Measurements from ENCODE around the gene KLK1.
"Not testable (repeated sequence)": the region's sequence is repeated elsewhere in the genome, so short reads cannot be mapped to it uniquely, and the experiment has no call there.

Gene KLK1

GRCh38 chr19:50772476-50772875 lies 51.1 kb downstream of the KLK1 start:
- DNase-seq (ENCODE audit: low spot score): peak; percentile 75
- no peak for TF ChIP-seq CTCF (IDR thresholded peaks at IDR 0.05; ENCODE audit: extremely low read depth, insufficient read depth, missing control alignments)
- in situ Hi-C loops (cut with MboI; ENCODE audit: low pct_unique_long_range_greater_than_20kb, low sequenced_read_pairs, unreplicated experiment): no loop called here

- no peak for TF ChIP-seq CTCF (IDR thresholded peaks at IDR 0.05; ENCODE audit: extremely low read depth, insufficient read depth, missing control alignments)
- in situ Hi-C loops (cut with MboI; ENCODE audit: low pct_unique_long_range_greater_than_20kb, low sequenced_read_pairs, unreplicated experiment): no loop called here
- no peak for DNase-seq (ENCODE audit: low spot score)
Measured at GRCh38 chr19:50770888-50771287, 52.7 kb downstream of the KLK1 start.

- in situ Hi-C loops (cut with MboI; ENCODE audit: low pct_unique_long_range_greater_than_20kb, low sequenced_read_pairs, unreplicated experiment); DNase-seq (ENCODE audit: low spot score): not testable (repeated sequence)
Measured at GRCh38 chr19:50770164-50770563, 53.4 kb downstream of the KLK1 start, which contains the start of gene GPR32. GPR32 (plus strand) TSS chr19:50770464; CDS start chr19:50770601, 137 bp downstream.
